HG02623 (cell line): ENCODE measurements around the gene TUBE1.
"Not testable (repeated sequence)": the region's sequence is repeated elsewhere in the genome, so short reads cannot be mapped to it uniquely, and the experiment has no call there.

Experiments
- ATAC-seq: cut with Tn5 transposase; IDR thresholded peaks from one replicate; pipeline ENCODE4 v1.9.1; 2021; ENCODE audit warnings: moderate library complexity; ENCODE audit not compliant: unreplicated experiment

Gene TUBE1

GRCh38 chr6:112087136-112087911, at the start of gene TUBE1, which contains the start of gene FAM229B:
Gene TUBE1 (minus strand): TSS chr6:112087482. CDS start chr6:112087434, 48 bp downstream.
Gene FAM229B (plus strand): TSS chr6:112087591. CDS start chr6:112099284, 11,693 bp downstream.
- ATAC-seq = peak; percentile 97

GRCh38 chr6:112130878-112131277, 43.6 kb upstream of the TUBE1 start:
- no peak for ATAC-seq

- ATAC-seq = no peak
Observed at GRCh38 chr6:112128208-112128607, 40.9 kb upstream of the TUBE1 start.

- ATAC-seq = no peak
Observed at GRCh38 chr6:112123982-112124381, 36.7 kb upstream of the TUBE1 start.

- ATAC-seq = no peak
Observed at GRCh38 chr6:112122756-112123155, 35.5 kb upstream of the TUBE1 start.

- ATAC-seq = no peak
Observed at GRCh38 chr6:112118034-112118433, 30.8 kb upstream of the TUBE1 start.

GRCh38 chr6:112117554-112117953, 30.3 kb upstream of the TUBE1 start:
- ATAC-seq = no peak

GRCh38 chr6:112116221-112116620, 28.9 kb upstream of the TUBE1 start:
- no peak for ATAC-seq

- no peak for ATAC-seq
Observed at GRCh38 chr6:112114577-112115223, 27.4 kb upstream of the TUBE1 start.

- ATAC-seq = no peak
Observed at GRCh38 chr6:112113918-112114317, 26.6 kb upstream of the TUBE1 start.

- ATAC-seq = no peak
Observed at GRCh38 chr6:112113431-112113830, 26.1 kb upstream of the TUBE1 start.

- no peak for ATAC-seq
Observed at GRCh38 chr6:112109262-112109661, 22.0 kb upstream of the TUBE1 start.

- ATAC-seq = no peak
Observed at GRCh38 chr6:112106562-112106961, 19.3 kb upstream of the TUBE1 start.

GRCh38 chr6:112106026-112106425, 18.7 kb upstream of the TUBE1 start:
- ATAC-seq = not testable (repeated sequence)

GRCh38 chr6:112100561-112100960, 13.3 kb upstream of the TUBE1 start:
- no peak for ATAC-seq

GRCh38 chr6:112096901-112097300, 9.6 kb upstream of the TUBE1 start:
- ATAC-seq = no peak

GRCh38 chr6:112087916-112088315, 634 bp upstream of the TUBE1 start:
- no peak for ATAC-seq

GRCh38 chr6:112086744-112087135, 542 bp downstream of the TUBE1 start:
- peak; percentile 10 for ATAC-seq

GRCh38 chr6:112085286-112086065, 1.8 kb downstream of the TUBE1 start:
- no peak for ATAC-seq

GRCh38 chr6:112081569-112081968, 5.7 kb downstream of the TUBE1 start:
- no peak for ATAC-seq

GRCh38 chr6:112066606-112067005, 20.7 kb downstream of the TUBE1 start:
- no peak for ATAC-seq
